Fibroblast of the aortic adventitia (primary cell): ENCODE data around the gene SLC39A9. TPM values are rescaled to one million over a fixed set of nuclear protein-coding genes. Genes with fewer than 3 reads are reported as not detected.
A peak's percentile ranks its signal among the peaks of the same experiment; 100 is the strongest.
"Not testable (repeated sequence)": the region's sequence is repeated elsewhere in the genome, so short reads cannot be mapped to it uniquely, and the experiment has no call there.

Experiments used
- DNase-seq: peaks from one replicate; pipeline ENCODE4 v3.0.0-alpha.2; 2010; ENCODE audit warnings: low read depth
- H3K4me3 ChIP-seq: 2 replicates; pipeline ENCODE4 v1.5.1; 2011; ENCODE audit warnings: low read depth, mild to moderate bottlenecking, control low read depth, low read length, moderate library complexity
- CTCF ChIP-seq: IDR thresholded peaks from 2 replicates; pipeline ENCODE4 v1.5.1; 2011; ENCODE audit warnings: mild to moderate bottlenecking, low read length, control low read depth, inconsistent platforms; ENCODE audit not compliant: insufficient read depth
- total RNA-seq: library from RNA; depleted of rRNA; stranded (reverse); fragments of >200 nt; gene quantifications from 2 replicates; pipeline ENCODE4 v1.2.3, GENCODE V29; 2012; ENCODE audit warnings: low replicate concordance

Gene SLC39A9
- total RNA-seq, 1 donor: 118 TPM

GRCh38 chr14:69471916-69472315, 73.4 kb downstream of the SLC39A9 start:
- no peak overlapping the region for H3K4me3 ChIP-seq
- no peak for DNase-seq
- no peak for TF ChIP-seq CTCF

- TF ChIP-seq CTCF: no peak
- H3K4me3 ChIP-seq: no peak overlapping the region
- DNase-seq: no peak
These were observed 74.8 kb downstream of the SLC39A9 start for GRCh38 chr14:69473260-69473659.

- no peak for DNase-seq
- no peak overlapping the region for H3K4me3 ChIP-seq
- no peak for TF ChIP-seq CTCF
These were observed 75.5 kb downstream of the SLC39A9 start for GRCh38 chr14:69473946-69474345.

- TF ChIP-seq CTCF: peak; percentile 19
- DNase-seq: no peak
- H3K4me3 ChIP-seq: no peak overlapping the region
These were observed 76.8 kb downstream of the SLC39A9 start for GRCh38 chr14:69475194-69475818.

- H3K4me3 ChIP-seq, DNase-seq: not testable (repeated sequence)
- TF ChIP-seq CTCF: peak; percentile 4
These were observed 78.4 kb downstream of the SLC39A9 start for GRCh38 chr14:69476824-69477450.

- DNase-seq, H3K4me3 ChIP-seq: not testable (repeated sequence)
These were observed 79.6 kb downstream of the SLC39A9 start for GRCh38 chr14:69478055-69478454.

- TF ChIP-seq CTCF: no peak
- no peak for DNase-seq
- H3K4me3 ChIP-seq: no peak overlapping the region
These were observed 81.2 kb downstream of the SLC39A9 start for GRCh38 chr14:69479696-69480095.
